OCI-LY1 (cell line): Measurements from ENCODE around the gene SMIM1.
"Not testable (repeated sequence)": the region's sequence is repeated elsewhere in the genome, so short reads cannot be mapped to it uniquely, and the experiment has no call there.

Source experiments
- H2AFZ ChIP-seq: fragments of 200-600 bp; sonication (generic), shearing (Covaris generic); 2 replicates; pipeline ENCODE4 v1.6.0; 2014; ENCODE audit warnings: antibody characterized with exemption, mild to moderate bottlenecking, low read length
- H3F3A ChIP-seq: fragments of 200-600 bp; sonication (generic), shearing (Covaris generic); 2 replicates; pipeline ENCODE4 v1.6.0; 2014; ENCODE audit warnings: mild to moderate bottlenecking, antibody characterized with exemption, low read length, moderate library complexity; ENCODE audit not compliant: insufficient read depth
- H3K27ac ChIP-seq: fragments of 200-600 bp; sonication (generic); 2 replicates; pipeline ENCODE4 v1.5.1; 2014; ENCODE audit warnings: low read length, mixed run types, mild to moderate bottlenecking, low read depth; ENCODE audit not compliant: poor library complexity, severe bottlenecking
- H3K27me3 ChIP-seq: fragments of 200-600 bp; sonication (generic); 2 replicates; pipeline ENCODE4 v1.6.0; 2014; ENCODE audit warnings: antibody characterized with exemption, mild to moderate bottlenecking, low read length, moderate library complexity; ENCODE audit not compliant: insufficient read depth
- H3K36me3 ChIP-seq: fragments of 200-600 bp; sonication (generic); 2 replicates; pipeline ENCODE4 v1.6.1; 2014; ENCODE audit warnings: mild to moderate bottlenecking, antibody characterized with exemption, low read length, moderate library complexity, mixed read lengths; ENCODE audit not compliant: insufficient read depth
- H3K4me1 ChIP-seq: fragments of 200-600 bp; sonication (generic); 2 replicates; pipeline ENCODE4 v1.5.1; 2014; ENCODE audit warnings: mild to moderate bottlenecking, low read length, moderate library complexity; ENCODE audit not compliant: insufficient read depth, severe bottlenecking
- H3K4me2 ChIP-seq: fragments of 200-600 bp; sonication (generic), shearing (Covaris generic); 2 replicates; pipeline ENCODE4 v1.6.1; 2014; ENCODE audit warnings: low read length
- H3K4me3 ChIP-seq: fragments of 200-600 bp; sonication (generic); 2 replicates; pipeline ENCODE4 v1.5.1; 2014; ENCODE audit warnings: low read length, low read depth, mild to moderate bottlenecking, mixed read lengths; ENCODE audit not compliant: poor library complexity, severe bottlenecking
- H3K79me2 ChIP-seq: fragments of 200-600 bp; shearing (Covaris generic); 2 replicates; pipeline ENCODE4 v1.6.1; 2016; ENCODE audit warnings: mixed run types, low read length, mixed read lengths; ENCODE audit not compliant: insufficient read depth
- H3K9ac ChIP-seq: fragments of 200-600 bp; sonication (generic), shearing (Covaris generic); 2 replicates; pipeline ENCODE4 v1.6.1; 2014; ENCODE audit warnings: mild to moderate bottlenecking, low read length, mixed read lengths
- H3K9me2 ChIP-seq: fragments of 200-600 bp; sonication (generic), shearing (Covaris generic); 2 replicates; pipeline ENCODE4 v1.6.1; 2014; ENCODE audit warnings: low read depth, mild to moderate bottlenecking, low read length, mixed read lengths
- H3K9me3 ChIP-seq: fragments of 200-600 bp; shearing (Covaris generic); 2 replicates; pipeline ENCODE4 v1.6.1; 2014; ENCODE audit warnings: low read length, mixed read lengths
- H4K20me1 ChIP-seq: fragments of 200-600 bp; sonication (generic), shearing (Covaris generic); 2 replicates; pipeline ENCODE4 v1.6.0; 2016; ENCODE audit warnings: mild to moderate bottlenecking, low read length; ENCODE audit not compliant: insufficient read depth
- CTCF ChIP-seq: fragments of 200-600 bp; sonication (generic), shearing (Covaris generic); IDR thresholded peaks from 2 replicates; pipeline ENCODE4 v1.5.1; 2017; ENCODE audit warnings: mild to moderate bottlenecking, antibody characterized with exemption, low read length, moderate library complexity, mixed read lengths
- EZH2 ChIP-seq: fragments of 200-600 bp; sonication (generic), shearing (Covaris generic); IDR thresholded peaks from 2 replicates; pipeline ENCODE4 v1.8.0; 2017; ENCODE audit warnings: borderline replicate concordance, mixed run types, mild to moderate bottlenecking, antibody characterized with exemption, low read length, moderate library complexity, mixed read lengths

The SMIM1 gene

GRCh38 chr1:3796215-3797061 lies 23.9 kb downstream of the SMIM1 start, which contains the start of gene LRRC47:
Gene LRRC47 (minus strand): TSS chr1:3796498. CDS start chr1:3796476, 22 bp downstream.
- Histone ChIP-seq H3K4me1 (peaks cover 33% of the 10 kb centered on the region), H3K9ac (peak within 1 kb of the TSS; percentile 92), H4K20me1 (no peaks in the 10 kb centered on the region), H3K79me2 (peaks cover 33% of the 10 kb centered on the region), H3K36me3 (peaks cover 14% of the 10 kb centered on the region), H3K9me3 (no peaks in the 10 kb centered on the region), H3K4me3 (peak within 1 kb of the TSS; percentile 83), H3K27ac (no peak within 1 kb of the TSS), H3K27me3 (peaks cover 5% of the 10 kb centered on the region; the same call in 1 of the 2 replicates), H2AFZ (peak within 1 kb of the TSS; percentile 62; the same call in 1 of the 2 replicates), H3K4me2 (peak within 1 kb of the TSS; percentile 98), H3F3A (no peaks in the 10 kb centered on the region), H3K9me2 (no peaks in the 10 kb centered on the region)
- no peak for TF ChIP-seq EZH2
- no peak for TF ChIP-seq CTCF

GRCh38 chr1:3799976-3800685 lies 27.6 kb downstream of the SMIM1 start:
- Histone ChIP-seq H3K4me3 (no peak overlapping the region), H4K20me1 (no peaks in the 10 kb centered on the region), H3K27ac (no peak overlapping the region), H3K9me2 (no peaks in the 10 kb centered on the region), H3K4me2 (no peak overlapping the region), H3K36me3 (no peaks in the 10 kb centered on the region; the same call in 1 of the 2 replicates), H3K4me1 (peaks cover 14% of the 10 kb centered on the region), H3K9me3 (no peaks in the 10 kb centered on the region), H3K9ac (no peak overlapping the region), H2AFZ (no peak overlapping the region), H3K27me3 (peaks cover 5% of the 10 kb centered on the region; the same call in 1 of the 2 replicates), H3F3A (no peaks in the 10 kb centered on the region), H3K79me2 (peaks cover 6% of the 10 kb centered on the region)
- TF ChIP-seq EZH2 = no peak
- TF ChIP-seq CTCF = no peak

- not testable (repeated sequence) for H3K9me3 ChIP-seq, H3K4me2 ChIP-seq, H3K27me3 ChIP-seq, H3F3A ChIP-seq, H4K20me1 ChIP-seq, H3K9me2 ChIP-seq, H3K4me1 ChIP-seq, H3K9ac ChIP-seq, H3K79me2 ChIP-seq, H2AFZ ChIP-seq, H3K4me3 ChIP-seq, H3K36me3 ChIP-seq, H3K27ac ChIP-seq
These were observed 28.2 kb downstream of the SMIM1 start for GRCh38 chr1:3800795-3801194.
